Measurements from ENCODE around the gene DGKI.

- TF ChIP-seq POLR2A (IDR thresholded peaks at IDR 0.05): no peak
- no peak for TF ChIP-seq CTCF (IDR thresholded peaks at IDR 0.05 in 4 of 5, conservative IDR thresholded peaks at IDR 0.05 in 1 of 5)
These were observed 243.7 kb downstream of the DGKI start for GRCh38 chr7:137603043-137603442.
